GM21619 (cell line): ENCODE results near the gene CCDC178.

Experiments
- ATAC-seq: cut with Tn5 transposase; IDR thresholded peaks from one replicate; pipeline ENCODE4 v1.9.1; 2021; ENCODE audit not compliant: unreplicated experiment

CCDC178 gene

DNA sequence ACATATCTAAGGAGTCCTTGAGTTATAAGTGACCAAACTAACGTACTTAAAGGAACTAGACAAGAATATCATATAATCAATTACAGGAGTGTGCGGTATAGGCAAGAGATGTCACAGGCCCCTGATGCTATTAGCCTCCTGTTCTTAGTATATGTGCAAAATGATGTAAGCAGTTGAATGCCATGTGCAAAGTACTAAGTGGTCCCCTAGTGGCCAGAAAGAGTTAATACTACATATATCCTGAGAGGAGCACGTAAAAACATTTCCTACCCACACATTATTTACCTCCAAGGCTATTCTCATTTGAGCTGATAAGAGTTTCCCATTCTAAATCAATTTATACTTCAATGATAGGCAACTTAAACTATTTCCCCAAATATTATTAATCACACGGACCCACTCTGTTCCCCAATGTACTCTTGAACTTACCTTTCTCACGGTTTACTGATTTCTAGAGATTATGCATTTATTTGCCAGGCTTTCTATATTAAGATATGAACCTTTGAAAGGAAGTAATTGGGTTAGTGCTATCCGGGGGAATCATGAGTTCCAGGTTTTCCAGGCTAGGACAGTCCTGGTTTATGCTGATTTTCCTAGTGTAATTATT is 509.7 kb downstream of the CCDC178 start:
- ATAC-seq = peak; percentile 99

DNA sequence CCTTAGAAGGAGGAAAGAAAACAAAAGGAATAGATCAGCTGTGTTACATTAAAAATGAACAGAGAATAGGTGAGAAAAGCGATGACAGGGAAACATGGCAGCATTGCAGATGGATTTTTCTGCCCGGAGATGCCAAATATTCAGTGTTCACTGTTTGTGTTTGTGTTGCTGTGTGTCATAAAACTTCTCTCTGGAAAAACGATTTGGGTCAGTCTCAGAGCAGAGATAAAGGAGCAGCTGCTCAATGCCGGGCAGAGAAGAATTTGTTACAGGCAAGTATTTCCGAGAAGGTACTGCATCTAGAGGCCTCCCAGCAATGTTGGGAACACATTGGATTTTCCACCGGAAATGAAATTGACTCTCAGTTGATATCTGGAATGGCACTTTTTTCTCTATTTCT is 511.3 kb downstream of the CCDC178 start:
- no peak for ATAC-seq

DNA sequence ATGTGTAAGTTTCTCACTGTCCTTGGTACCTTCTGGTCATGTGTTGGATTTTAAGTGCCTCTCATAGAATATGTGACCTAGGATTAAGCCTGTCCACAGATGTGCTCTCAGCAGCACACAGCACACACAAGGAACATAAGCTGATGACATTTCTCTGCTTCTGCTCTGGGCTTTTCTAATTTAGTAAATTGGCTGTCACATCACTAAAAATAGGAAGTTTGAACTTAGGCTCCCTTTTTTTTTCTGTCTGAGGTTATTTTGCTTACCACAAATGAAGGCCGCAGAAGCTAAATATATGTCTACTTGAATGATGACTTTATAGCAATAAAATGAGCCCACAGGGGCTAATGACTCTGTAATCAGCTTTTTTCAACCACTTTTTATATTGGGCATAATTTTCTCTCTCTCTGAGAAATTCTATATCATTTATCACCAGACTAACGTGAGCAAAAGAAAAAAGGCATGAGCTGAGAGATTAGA is 517.5 kb downstream of the CCDC178 start:
- no peak for ATAC-seq

DNA sequence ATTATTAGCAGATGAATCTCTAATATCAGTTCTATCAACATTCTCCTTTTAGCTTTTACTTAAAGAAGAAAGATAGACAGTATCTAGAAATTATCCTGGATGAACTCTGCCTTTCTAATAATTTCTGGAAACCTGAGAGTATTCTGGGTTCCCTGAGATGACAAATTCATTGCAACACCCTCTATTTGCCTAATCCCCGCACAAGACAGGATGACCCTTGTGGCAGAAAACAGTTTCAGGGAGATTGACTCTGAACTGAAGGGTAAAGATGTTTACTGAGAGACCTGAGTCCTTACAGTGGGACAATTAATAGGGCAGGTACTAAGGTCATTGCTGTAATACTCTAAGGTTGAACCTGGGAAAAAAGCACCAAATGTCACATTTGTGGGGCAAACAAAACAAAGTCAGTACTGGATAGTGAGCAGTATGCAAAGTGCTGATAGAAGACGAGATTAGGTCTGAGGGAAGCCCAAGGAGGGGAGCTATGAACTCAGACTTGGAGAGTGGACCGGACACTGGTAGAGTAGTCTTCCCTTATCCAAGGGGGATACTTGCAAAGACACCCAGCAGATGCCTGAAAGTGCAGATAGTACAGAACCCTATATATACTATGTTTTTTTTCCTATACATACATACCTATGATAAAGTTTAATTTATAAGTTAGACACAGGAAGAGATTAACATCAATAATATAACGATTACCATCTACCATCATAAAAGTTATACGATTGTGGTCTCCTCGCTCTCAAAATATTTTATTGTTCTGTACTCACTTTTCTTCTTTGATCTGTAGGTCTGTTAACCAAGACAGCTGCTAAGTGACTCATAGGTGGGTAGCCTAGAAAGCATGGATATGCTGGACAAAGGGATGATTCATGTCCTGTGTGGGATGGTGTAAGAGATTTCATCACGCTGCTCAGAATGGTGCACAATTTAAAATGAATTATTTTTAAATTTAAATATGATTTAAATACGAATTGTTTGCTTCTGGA is 519.4 kb downstream of the CCDC178 start:
- ATAC-seq = no peak

DNA sequence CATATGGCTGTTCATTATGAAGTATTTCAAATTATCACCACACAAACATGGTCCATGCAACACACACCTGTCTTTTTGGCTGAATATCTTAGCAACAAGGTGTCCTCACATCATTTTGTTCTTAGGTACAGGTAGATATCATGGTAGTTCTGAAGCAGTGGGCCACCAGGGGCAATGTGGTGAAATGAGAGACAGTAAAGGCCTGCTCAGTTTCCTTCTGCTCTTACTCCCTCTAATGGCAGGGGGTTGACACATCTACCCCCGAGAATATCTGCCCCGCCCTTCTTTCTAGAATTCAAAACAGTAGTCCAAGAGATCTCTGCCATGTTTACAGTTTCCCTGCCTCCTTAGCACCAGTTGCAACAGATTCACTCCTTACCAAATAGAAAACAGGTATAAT is 520.7 kb downstream of the CCDC178 start:
- peak; percentile 95 for ATAC-seq

DNA sequence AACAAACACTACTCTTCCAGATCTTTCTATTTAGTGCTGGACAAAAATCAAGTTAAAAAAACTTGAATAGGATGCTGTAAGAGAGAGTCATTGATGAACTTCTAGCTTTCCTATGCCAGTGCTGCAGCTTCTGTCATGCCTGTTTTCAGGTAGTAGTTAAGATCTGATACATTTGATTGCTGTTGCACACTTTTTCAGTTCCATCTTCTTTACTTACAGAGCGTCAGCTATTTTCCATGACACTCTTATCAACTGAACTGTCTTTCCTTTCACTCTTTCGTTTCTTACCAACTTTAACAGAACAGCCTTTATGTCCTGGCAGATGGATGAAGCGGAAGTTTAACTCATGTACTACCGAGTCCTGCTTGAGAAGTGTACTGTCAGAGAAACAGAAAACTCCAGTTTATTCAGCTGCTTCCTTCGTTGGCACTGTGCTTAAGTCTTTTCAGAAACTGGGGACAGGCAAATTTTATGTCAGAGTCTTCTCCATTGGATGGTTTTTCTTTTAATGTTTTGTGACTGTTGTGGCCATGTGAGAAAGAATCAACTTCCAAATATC is 521.8 kb downstream of the CCDC178 start:
- ATAC-seq = no peak

DNA sequence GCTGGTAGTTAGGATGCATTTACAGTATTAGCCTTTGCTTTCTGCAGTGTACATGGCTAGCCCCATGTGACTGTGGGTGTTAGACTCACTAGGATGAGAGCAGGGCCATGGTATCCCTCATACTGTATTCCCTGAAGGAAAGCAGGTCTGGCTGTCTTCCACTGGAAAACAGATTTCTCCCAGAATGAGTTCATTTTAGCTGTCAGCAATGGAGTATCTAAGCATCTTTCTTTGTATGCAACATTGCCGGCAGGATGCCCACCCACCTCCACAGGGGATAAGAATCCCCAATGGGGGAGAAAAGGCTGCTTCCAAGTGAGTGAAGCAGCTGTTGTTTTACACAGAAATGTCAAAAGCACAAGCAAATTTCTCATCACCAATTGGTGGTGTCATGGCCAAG is 525.0 kb downstream of the CCDC178 start:
- ATAC-seq = no peak

DNA sequence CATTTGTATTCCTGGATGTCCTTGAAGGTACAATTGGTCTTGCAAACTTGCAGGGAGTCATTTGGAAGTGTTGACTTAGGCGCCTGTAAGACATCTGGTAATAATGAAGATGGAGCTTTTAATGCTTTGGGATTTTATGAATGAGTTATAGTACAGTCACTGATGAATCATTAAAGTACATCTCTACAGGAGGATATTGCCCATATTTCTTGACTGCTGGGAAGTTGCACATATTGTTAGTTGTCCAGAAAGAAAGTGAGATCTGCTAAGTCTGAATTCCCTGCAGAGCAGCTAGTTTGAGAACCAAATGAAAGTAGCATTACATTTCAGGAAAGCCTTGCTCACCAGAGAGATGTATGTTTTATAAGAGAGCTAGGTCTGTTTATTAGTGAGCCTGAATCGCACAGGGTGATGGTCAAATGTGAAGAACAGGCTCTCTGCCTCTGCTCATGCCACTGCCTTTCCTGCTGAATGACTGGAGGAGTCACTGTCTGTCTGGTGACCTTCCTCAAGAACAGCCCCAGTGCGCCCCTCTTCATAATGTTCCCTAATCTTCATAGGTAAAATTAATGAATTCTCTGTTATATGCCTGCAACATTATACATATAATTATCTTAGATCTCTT is 528.7 kb downstream of the CCDC178 start:
- no peak for ATAC-seq

DNA sequence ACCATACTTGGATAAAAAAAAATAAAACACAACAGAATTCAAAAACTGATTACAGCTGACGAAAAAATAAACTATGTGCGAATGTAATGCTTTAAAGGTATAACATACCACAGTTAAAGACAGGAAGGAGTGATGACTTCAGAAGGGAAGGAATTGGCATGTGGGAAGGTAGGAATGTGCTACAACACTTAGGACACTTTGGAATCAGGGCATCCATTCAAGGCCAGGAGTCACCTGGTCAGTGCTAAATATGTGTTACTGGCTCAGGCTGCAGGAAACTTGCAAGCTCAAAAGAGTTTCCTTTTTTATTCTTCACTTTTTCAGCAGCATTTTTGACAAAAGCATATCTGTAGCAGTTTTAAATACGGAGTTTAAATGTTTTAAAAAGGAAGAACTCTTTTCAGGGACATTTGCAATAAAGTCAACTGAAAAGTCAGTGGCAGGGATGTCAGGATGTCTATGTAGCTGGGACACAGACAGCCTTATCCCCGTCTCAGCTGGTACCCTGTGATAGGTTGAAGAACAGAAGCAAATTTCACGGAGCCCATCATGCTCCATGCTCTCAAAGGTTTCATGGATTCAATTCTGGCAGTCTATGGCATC is 529.7 kb downstream of the CCDC178 start:
- no peak for ATAC-seq

DNA sequence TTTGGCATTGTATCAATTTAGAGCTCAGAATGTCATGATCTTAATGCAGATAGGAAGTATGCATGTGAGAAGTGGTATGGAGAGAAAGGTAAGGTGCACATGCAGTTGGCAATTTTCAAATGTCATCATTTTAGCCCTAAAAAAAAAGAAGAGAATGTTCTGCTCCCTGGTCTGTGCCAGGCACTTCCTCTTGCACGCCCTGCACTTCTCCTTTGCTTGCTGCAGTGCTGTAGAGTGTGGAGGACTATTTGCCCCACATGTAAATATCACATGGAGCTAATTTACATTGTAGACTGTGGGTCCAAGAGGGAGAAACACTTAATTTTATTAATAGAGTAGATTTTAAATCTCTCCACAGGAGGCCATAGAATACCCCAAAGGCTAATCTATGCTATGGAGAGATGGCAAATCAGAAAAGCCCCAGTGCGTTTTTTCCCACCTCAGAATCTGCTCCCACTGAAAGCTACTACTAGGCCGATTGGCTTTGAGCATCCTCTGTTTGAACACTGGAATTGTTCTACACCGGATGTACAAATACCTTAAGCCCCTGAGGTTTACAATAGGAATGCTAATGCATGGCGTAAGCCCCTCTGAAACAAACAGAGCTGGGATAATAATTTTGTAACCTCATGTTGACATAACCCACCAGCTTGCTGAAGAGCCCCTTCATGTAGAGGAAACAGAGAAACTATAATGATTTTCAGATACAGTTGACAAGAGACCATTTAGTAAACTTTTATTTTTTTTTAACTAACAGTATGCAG is 530.5 kb downstream of the CCDC178 start:
- ATAC-seq = no peak

DNA sequence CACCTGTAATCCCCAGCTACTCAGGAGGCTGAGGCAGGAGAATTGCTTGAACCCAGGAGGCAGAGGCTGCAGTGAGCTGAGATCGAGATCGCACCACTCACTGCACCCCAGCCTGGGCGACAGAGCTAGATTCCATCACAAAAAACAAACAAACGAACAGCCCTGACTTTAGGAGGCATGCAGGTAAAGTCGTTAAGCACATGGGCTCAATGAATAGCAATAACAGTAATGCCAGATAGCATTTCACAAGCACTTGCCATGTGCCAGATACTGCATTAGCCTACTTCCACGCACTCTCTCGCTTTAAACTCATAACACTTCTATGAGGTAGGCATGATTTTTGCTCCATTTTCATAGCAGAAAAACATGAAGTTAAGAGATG is 532.1 kb downstream of the CCDC178 start:
- no peak for ATAC-seq

DNA sequence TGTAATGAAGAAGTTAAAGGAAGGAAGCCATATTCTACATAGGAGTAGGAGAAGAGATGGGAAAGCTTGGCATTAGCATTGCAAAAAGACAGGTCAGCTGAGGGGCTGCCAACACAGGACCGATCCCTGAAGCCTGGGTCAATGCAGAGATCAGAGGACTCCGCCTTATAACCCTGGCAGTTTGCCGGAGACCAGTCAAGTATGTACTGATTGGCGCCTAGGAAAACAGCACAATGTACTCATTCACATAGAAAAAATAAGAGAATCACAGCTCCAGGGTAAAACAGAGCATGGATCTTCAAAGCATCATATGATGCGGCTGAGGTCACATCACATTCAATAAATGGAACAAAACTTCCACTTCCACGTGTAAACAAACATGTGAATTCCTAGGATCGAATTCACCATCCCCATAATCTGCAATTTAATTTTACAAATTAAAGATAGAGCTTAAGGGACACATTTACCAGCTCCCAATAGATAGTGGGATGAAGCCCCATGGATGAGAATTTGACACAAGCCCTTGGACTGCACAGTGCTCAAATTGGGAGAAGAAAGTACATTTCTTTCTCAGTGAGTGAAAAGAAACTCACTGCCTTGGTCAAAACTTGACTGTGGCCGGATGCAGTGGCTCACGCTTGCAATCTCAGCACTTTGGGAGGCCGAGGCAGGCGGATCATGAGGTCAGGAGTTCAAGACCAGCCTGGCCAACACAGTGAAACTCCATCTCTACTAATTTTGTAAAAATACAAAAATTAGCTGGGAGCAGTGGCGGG is 532.7 kb downstream of the CCDC178 start:
- ATAC-seq = no peak

DNA sequence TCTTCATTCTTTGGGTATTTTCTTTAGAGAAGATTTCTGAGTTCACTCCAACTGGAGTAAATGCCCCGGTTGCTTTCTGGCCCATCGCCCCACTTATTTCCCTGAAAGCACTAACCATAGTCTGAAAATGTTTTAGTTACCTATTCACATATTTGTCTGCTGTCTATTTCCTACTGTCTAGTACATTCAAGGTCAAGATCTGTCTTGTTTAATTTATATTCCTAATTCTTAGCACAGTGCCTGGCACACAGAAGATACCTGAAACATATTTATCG is 533.3 kb downstream of the CCDC178 start:
- no peak for ATAC-seq

DNA sequence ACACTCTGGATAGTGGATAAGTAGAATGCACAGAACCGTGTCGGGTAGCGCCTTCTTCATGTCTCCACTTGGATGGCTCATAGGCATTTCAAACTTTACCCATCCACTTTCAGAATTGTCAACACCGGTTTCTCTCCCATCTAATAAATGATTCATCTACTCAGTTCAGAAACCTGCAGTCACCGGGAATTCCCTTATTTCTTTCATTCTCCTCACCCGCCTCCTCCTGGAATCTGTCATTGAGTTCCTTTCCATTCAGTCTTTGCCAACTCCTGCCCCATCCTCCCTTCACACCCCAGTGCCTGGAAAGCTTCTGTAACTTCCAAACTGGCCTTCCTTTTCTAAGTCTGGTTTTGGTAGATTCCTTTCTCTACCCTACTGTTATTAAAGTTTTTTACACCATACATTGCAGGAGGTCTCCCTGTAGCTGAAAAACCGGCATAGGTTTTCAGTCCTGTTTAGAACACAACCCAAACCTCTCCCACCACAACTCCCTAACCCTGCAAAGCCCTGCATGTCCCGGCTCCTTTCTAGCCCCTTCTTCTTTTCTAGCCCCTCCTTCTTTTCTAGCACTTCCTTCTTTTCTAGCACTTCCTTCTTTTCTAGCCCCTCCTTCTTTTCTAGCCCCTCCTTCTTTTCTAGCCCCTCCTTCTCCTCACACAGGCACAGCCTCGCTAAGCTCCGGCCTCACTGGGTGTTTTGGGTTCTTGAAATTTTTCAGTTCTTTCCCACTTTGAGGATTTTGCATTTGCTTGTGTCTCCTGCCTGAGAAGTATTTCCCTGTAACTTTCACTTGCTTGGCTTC is 533.8 kb downstream of the CCDC178 start:
- no peak for ATAC-seq

DNA sequence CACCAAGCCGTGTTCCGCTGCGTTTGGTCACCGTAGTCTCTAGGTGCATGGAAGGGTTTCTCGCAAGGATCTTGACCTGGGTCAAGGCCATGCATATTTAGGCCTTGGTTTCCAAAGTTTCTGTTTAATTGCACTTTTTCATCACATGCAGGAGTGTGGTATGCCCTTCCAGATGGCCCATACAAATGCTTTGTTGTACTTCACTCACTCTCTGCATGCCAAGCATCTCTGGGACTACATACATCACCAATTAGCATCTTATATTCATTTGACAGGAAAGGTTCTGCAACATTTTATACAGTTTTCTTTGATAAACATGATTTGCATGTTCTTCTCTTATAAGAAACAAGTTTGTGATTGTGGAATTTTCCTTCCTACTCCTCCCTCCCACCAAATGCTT is 534.9 kb downstream of the CCDC178 start:
- no peak for ATAC-seq

DNA sequence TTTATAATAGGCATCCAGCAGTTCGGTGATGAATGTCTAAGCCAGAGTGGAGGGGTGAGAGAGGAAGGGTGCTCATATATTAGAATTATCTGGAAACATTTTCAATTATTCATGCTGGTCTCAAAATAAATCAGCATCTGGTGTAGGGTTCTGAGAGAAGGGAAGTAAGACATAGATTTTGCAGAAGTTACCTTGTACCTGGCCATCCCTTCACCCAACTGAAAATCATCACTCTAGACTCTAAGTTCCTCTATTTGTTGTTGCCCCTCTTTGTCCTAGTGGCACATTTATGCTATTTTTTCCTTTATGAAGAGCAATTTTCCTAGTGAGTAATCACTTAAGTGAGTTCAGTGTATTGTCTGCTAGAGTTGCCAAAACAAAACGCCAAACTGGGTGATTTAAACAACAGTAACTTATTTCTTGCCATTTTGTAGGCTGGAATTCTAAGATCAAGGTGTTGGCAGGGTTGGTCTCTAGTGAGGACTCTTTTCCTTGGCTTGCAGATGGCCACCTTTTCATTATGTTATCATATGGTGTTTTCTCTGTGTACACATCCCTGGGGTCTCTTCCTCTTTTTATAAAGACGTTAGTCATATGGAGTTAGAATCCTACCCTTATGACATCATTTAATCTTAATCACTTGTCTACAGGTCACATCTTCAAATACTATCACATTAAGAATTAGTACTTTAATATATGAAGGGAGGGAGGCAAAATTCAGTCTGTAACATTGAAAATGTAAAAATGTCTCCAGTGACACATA is 537.8 kb downstream of the CCDC178 start:
- ATAC-seq = no peak

DNA sequence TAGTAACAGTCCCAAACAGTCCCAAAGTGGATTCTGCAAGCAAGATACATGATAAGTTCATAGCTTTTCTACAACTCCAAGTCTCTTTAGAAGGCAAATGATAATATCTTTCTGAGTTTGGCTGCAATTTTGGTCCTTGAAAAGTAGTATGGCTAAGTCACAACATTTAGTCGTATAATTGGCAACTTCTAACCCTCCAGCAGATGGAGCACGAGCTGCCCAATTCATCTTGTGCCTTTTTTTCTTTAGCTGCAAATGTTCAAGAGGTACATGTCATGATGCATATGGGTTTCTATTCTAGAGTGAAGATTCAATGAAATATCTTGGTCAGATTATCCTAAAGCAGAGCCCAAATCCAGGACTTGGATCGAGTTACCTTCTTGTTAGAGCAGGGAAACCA is 540.7 kb downstream of the CCDC178 start:
- no peak for ATAC-seq

DNA sequence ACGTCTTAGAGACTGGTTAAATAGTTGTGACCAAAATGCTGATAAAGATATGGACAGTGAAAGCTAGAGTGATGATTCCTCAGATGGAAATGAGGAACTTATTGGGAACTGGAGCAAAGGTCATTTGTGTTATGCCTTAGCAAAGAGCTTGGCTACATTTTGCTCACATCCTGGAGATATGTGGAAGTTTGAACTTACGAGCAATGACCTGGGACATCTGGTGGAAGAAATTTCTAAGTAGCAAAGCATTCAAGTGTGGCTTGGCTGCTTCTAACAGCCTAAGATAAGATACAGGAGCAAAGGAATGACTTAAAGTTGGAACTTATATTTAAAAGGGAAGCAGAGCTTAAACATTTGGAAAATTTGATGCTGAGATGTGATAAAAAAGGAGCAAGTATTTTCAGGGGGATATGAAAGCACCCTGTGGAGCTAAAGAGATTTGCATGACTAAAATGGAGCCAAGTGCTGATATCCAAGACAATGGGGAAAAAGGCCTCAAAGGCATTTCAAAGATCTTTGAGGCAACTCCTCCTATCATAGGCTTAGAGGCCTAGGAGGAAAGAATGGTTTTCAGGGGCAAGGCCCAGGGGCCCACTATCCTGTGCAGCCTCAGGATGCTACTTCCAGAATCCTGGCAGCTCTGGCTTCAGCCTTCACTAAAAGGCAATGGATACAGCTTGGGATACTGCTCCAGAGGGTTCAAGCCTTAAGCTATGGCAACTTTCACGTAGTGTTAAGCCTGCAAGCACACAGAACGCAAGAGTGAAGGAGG is 543.6 kb downstream of the CCDC178 start:
- ATAC-seq = no peak
